NCI-H146 treated with DMSO at 0.1 percent for 48 hours (cell line): ENCODE results near the gene SIGLEC5.
"Not testable (repeated sequence)": the region's sequence is repeated elsewhere in the genome, so short reads cannot be mapped to it uniquely, and the experiment has no call there.

ENCODE experiments used
- DNase-seq: peaks from one replicate; lab custom pipeline; 2025; ENCODE audit not compliant: unreplicated experiment; lab: John Stamatoyannopoulos, UW

SIGLEC5 gene, protein sequence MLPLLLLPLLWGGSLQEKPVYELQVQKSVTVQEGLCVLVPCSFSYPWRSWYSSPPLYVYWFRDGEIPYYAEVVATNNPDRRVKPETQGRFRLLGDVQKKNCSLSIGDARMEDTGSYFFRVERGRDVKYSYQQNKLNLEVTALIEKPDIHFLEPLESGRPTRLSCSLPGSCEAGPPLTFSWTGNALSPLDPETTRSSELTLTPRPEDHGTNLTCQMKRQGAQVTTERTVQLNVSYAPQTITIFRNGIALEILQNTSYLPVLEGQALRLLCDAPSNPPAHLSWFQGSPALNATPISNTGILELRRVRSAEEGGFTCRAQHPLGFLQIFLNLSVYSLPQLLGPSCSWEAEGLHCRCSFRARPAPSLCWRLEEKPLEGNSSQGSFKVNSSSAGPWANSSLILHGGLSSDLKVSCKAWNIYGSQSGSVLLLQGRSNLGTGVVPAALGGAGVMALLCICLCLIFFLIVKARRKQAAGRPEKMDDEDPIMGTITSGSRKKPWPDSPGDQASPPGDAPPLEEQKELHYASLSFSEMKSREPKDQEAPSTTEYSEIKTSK

DNA sequence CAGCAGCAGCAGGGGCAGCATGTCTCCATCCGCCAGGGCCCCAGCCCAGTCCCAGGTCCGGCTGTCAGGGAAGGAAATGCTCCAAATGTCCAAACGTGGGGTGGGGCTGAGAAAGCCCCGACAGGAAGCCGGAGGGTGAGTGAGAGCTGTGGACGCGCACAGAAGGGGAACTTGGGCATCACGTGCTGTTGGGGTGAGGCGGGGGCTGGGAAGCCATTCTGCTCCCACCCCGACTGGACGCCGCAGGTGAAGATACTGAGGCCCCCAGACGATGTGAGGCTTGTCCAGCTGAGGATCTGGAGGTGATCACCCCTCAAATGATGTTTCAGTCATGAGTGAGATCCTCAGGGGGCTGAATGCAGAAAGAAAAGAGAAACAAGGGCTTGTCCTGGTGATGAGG, at the start of gene SIGLEC5:
SIGLEC5 (minus strand) TSS at position 87 of the 400 bp plus-strand sequence; CDS start at position 21, 66 bp downstream.
- DNase-seq: not testable (repeated sequence)

GRCh38 chr19:51676566-51677083, 46.4 kb upstream of the SIGLEC5 start:
- DNase-seq: no peak

GRCh38 chr19:51675911-51676565, 45.8 kb upstream of the SIGLEC5 start:
- not testable (repeated sequence) for DNase-seq

- no peak for DNase-seq
Observed at GRCh38 chr19:51668216-51668615, 38.0 kb upstream of the SIGLEC5 start.

DNA sequence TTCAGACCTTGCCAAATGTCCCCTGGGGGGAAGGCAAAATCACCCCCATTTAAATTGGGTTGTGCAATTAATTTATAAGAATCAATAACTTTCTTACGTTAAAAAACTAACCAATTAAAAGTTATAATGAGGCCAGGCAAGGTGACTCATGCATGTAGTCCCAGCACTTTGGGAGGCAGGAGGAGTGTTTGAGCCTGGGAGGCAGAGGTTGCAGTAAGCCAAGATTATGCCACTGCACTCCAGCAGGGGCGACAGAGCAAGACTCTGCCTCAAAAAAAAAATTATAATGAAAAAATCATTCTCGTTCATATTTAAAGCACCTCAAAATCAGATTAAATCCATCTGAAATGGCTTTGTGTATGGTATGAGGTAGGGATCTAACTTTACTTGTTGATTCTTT, 34.8 kb upstream of the SIGLEC5 start:
- no peak for DNase-seq

DNA sequence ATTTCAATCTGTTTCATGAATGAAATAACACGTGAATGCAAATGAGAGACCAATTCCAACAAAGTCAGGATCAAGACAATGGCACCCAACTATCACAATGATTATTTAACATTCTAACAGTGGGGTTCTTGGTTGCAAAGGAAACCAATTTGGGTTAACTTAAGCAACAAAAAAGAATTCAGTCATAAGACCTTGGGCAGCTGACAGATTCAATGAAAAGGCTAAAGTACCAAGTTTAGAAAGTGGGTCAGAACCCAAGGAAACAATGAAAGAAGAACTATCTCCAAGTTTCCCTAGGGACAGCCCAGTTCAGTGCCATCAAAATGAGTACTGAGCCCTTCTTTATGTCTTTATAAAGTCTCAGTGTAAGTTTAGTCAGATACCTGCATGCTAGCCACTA, 33.9 kb upstream of the SIGLEC5 start:
- no peak for DNase-seq

DNA sequence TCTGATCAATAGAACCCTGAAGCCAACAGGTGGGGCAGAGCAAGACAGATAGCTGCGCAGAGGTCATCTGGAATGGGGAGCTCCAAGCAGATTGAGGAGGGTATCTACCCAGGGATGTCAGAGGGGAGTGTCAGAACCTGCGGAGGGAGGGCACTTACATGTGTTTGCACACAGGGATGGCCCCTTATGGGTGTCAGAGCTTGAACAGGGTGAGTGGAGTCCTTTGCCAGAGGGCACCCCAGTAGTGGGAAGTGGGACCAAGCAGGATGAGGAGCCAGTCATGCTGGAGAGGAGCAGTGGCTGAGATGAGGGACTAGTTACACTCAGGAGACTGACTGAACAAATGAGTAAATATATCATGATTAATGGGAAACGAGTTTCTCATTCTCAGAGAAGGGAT, 33.4 kb upstream of the SIGLEC5 start:
- DNase-seq: no peak

- peak; percentile 47 for DNase-seq
Observed at GRCh38 chr19:51660975-51661600, 30.9 kb upstream of the SIGLEC5 start.

DNA sequence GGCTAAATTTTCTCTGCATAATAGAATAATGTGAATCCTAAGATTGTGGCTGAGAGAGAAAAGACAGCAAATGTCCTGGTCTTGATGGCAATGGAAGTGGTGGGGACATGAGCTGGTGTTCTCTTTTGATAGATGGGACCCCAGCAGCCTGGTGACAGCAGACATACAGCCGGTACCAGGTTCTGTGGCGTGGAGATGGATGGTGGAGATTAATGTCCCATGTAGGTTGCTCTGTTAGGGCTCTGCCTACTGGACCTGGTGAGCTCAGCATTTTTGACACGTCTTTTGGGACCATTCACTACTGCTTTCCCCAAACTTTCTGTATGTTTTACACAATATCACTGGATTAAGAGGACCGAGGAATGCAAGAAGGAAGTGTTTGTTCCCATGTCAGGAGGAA, 24.6 kb upstream of the SIGLEC5 start:
- no peak for DNase-seq

- DNase-seq: no peak
Observed at GRCh38 chr19:51653162-51653561, 23.0 kb upstream of the SIGLEC5 start.

DNA sequence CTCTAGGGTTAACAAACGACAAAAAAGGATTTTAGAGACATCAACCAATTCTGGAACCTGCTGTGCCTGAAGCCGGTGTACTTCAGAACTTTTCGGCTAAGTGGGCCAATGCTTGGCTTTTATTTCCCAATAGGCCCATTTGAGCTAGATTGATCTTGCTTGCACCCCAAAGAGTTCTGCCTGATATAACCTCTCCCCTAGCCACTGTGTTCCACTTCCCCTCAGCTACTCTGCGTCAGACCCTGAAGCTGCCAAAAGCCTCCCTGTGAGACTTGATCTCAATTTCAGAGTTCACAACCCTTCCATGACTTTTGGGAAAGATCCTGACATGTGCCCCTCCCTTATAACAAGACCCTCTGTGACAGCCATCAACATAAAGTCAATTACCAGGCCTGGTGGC, 22.1 kb upstream of the SIGLEC5 start:
- no peak for DNase-seq

- no peak for DNase-seq
Observed at GRCh38 chr19:51651216-51651846, 21.1 kb upstream of the SIGLEC5 start.

- DNase-seq: no peak
Observed at GRCh38 chr19:51647318-51647717, 17.1 kb upstream of the SIGLEC5 start.

GRCh38 chr19:51646730-51647129, 16.5 kb upstream of the SIGLEC5 start, which contains the start of gene SIGLEC14:
Gene SIGLEC14, minus strand, starts transcription at chr19:51646825. Its CDS starts 66 bp downstream, at chr19:51646759.
- DNase-seq: not testable (repeated sequence)

GRCh38 chr19:51644636-51645271, 14.6 kb upstream of the SIGLEC5 start:
- no peak for DNase-seq

DNA sequence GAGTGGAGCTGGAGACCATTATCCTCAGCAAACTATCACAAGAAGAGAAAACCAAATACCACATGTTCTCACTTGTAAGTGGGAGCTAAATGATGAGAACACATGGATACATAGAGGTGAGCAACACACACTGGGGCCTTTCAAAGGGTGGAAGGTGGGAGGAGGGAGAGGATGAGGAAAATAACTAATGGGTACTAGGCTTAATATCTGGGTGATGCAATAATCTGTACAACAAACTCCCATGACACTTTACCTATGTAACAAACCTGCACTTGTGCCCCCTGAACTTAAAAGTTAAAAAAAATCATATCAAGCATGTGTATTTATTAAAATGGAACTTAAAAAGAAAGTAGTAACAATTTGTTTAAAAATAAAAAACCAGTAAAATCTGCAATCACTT, 11.4 kb upstream of the SIGLEC5 start:
- no peak for DNase-seq

GRCh38 chr19:51640386-51640785, 10.2 kb upstream of the SIGLEC5 start:
- DNase-seq: no peak

DNA sequence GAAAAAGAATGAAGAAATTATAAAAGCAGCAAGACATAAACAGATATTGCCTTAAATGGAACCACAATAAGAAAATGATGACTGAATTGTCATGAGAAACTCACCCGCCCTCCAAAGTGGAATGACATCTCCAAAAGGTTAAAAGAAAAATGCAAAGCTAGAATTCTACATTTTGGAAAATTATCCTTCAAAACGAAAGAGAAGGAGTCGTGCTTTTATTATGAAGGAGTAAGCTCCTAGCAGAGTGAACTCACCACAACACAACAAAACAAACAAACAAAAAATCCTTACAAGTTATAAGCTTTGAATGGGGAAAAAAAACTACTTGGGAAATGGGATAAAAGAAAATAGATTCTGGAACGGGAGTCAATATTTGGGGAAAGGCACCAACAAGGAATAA, 9.7 kb upstream of the SIGLEC5 start:
- no peak for DNase-seq

DNA sequence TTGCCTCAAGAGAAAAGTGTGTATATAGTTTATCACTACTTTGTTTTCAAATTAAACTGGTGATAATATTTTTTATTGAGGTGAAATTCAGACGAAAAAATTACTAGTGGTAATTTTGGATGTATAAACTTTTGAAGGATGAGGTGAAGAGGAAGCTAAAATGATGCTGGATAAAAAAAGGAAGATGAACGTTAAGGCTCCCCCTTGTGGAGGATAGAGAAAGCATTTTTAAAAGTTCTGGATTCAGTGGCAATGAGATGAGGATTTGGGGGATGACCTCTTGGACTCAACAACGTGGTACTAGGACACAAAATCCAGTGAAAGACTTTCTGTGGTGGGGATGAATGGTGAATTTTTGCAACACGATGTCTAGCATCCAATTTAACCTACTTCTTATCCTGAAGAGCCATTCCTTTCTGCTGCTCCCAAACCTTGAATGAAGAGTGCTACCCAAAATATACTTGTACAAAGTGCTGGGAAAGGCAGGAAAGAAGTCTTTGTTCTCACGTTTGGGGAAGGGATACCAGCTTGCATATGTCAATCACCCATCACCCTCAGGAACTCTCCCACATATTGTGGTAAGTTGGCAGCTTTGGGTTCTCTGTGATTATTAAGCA, 7.3 kb upstream of the SIGLEC5 start:
- DNase-seq: no peak

- DNase-seq: no peak
Observed at GRCh38 chr19:51632126-51632525, 1.9 kb upstream of the SIGLEC5 start.
